BJ (cell line): Measurements from ENCODE around the gene PIBF1. TPM values are rescaled to one million over a fixed set of nuclear protein-coding genes. Genes with fewer than 3 reads are reported as not detected.

Source experiments
- CTCF ChIA-PET: fragments of 350-600 bp; formaldehyde crosslinking; extraction: SDS; loops from one replicate; lab custom pipeline; 2021; ENCODE audit warnings: antibody characterized with exemption, inconsistent platforms; lab: Yijun Ruan, JAX
- POLR2A ChIA-PET: fragments of 300-600 bp; sonication (Branson Sonifier 250); formaldehyde crosslinking; extraction: SDS; loops from one replicate; lab custom pipeline; 2021; ENCODE audit warnings: antibody characterized with exemption; lab: Charles Lee
- DNase-seq: peaks from one replicate; pipeline ENCODE4 v3.0.0-alpha.2; 2011; ENCODE audit warnings: low read depth
- H3K27me3 ChIP-seq: 2 replicates; pipeline ENCODE4 v1.6.0; 2011; ENCODE audit warnings: low read length; ENCODE audit not compliant: control insufficient read depth, insufficient read depth
- H3K36me3 ChIP-seq: 2 replicates; pipeline ENCODE4 v1.5.1; 2011; ENCODE audit warnings: low read length; ENCODE audit not compliant: control insufficient read depth, insufficient read depth
- H3K4me3 ChIP-seq: 2 replicates; pipeline ENCODE4 v1.5.1; 2011; ENCODE audit warnings: low read depth, mild to moderate bottlenecking, control low read depth, low read length
- CTCF ChIP-seq: IDR thresholded peaks from 2 replicates; pipeline ENCODE4 v1.5.1; 2011; ENCODE audit warnings: low read depth, mild to moderate bottlenecking, control low read depth, inconsistent platforms, low read length, moderate library complexity; ENCODE audit not compliant: insufficient read depth
- polyA plus RNA-seq: library from polyadenylated mRNA; depleted of rRNA; stranded (reverse); fragments of >200 nt; gene quantifications from 2 replicates; pipeline ENCODE4 v1.2.3, GENCODE V29; 2011

Gene PIBF1
- polyA plus RNA-seq, 1 experiment = 1.7 TPM

GRCh38 chr13:72751220-72751619 is 30.7 kb upstream of the PIBF1 start:
- no peaks in the 10 kb centered on the region for H3K27me3 ChIP-seq
- ChIA-PET CTCF (interaction anchor here (1.0 kb wide), 1 partner anchor 20 kb away, joined by 3 read pairs; no protein-coding TSS in a partner anchor), POLR2A (no interaction called here)
- H3K36me3 ChIP-seq = peaks cover 3% of the 10 kb centered on the region; the same call in 1 of the 2 replicates
- no peak overlapping the region for H3K4me3 ChIP-seq
- DNase-seq = no peak
- TF ChIP-seq CTCF = no peak

GRCh38 chr13:72754111-72754510 is 27.8 kb upstream of the PIBF1 start:
- Histone ChIP-seq H3K27me3 (no peaks in the 10 kb centered on the region), H3K36me3 (peaks cover 5% of the 10 kb centered on the region), H3K4me3 (no peak overlapping the region)
- ChIA-PET CTCF (no interaction called here), POLR2A (no interaction called here)
- TF ChIP-seq CTCF = no peak
- DNase-seq = no peak

- ChIA-PET CTCF (no interaction called here), POLR2A (no interaction called here)
- Histone ChIP-seq H3K27me3 (no peaks in the 10 kb centered on the region), H3K4me3 (no peak overlapping the region), H3K36me3 (peaks cover 9% of the 10 kb centered on the region)
- no peak for DNase-seq
- TF ChIP-seq CTCF = no peak
Measured at GRCh38 chr13:72757792-72758535, 24.0 kb upstream of the PIBF1 start.

GRCh38 chr13:72760189-72760588 is 21.7 kb upstream of the PIBF1 start:
- CTCF ChIA-PET = no interaction called here
- TF ChIP-seq CTCF = no peak

GRCh38 chr13:72763411-72763810 is 18.5 kb upstream of the PIBF1 start:
- no peaks in the 10 kb centered on the region for H3K27me3 ChIP-seq
- ChIA-PET CTCF (no interaction called here), POLR2A (no interaction called here)
- no peak overlapping the region for H3K4me3 ChIP-seq
- DNase-seq = no peak
- TF ChIP-seq CTCF = no peak
- peaks cover 11% of the 10 kb centered on the region for H3K36me3 ChIP-seq

More at GRCh38 chr13:72760189-72760588, 21.7 kb upstream of the PIBF1 start:
- no peak for DNase-seq
- POLR2A ChIA-PET = no interaction called here
- H3K27me3 ChIP-seq = no peaks in the 10 kb centered on the region
- no peak overlapping the region for H3K4me3 ChIP-seq
- peaks cover 9% of the 10 kb centered on the region for H3K36me3 ChIP-seq
